IPS-20b (cell line): ENCODE measurements around the gene LRRN4CL.
"Not testable (repeated sequence)": the region's sequence is repeated elsewhere in the genome, so short reads cannot be mapped to it uniquely, and the experiment has no call there.

Source experiments
- H3K27ac ChIP-seq: one replicate; pipeline ENCODE4 v1.5.1; 2013; ENCODE audit warnings: low read length
- H3K27me3 ChIP-seq: 2 replicates; pipeline ENCODE4 v1.6.1; 2013; ENCODE audit warnings: mild to moderate bottlenecking, low read length, inconsistent platforms; ENCODE audit not compliant: insufficient read depth
- H3K36me3 ChIP-seq: 2 replicates; pipeline ENCODE4 v1.6.1; 2013; ENCODE audit warnings: low read depth, mild to moderate bottlenecking, inconsistent platforms, low read length, moderate library complexity; ENCODE audit not compliant: insufficient read depth
- H3K4me1 ChIP-seq: 2 replicates; pipeline ENCODE4 v1.6.1; 2013; ENCODE audit warnings: mild to moderate bottlenecking, control low read depth, inconsistent platforms, low read length, moderate library complexity; ENCODE audit not compliant: insufficient read depth
- H3K4me3 ChIP-seq: 2 replicates; pipeline ENCODE4 v1.5.1; 2013; ENCODE audit warnings: mild to moderate bottlenecking, low read length, inconsistent platforms
- H3K9ac ChIP-seq: 2 replicates; pipeline ENCODE4 v1.6.1; 2013; ENCODE audit warnings: low read depth, mild to moderate bottlenecking, inconsistent platforms, low read length, moderate library complexity
- H3K9me3 ChIP-seq: 2 replicates; pipeline ENCODE4 v1.6.1; 2013; ENCODE audit warnings: mild to moderate bottlenecking, low read depth, low read length, inconsistent platforms; ENCODE audit not compliant: insufficient read depth

LRRN4CL gene

GRCh38 chr11:62650283-62650682 is 39.0 kb downstream of the LRRN4CL start:
- H3K36me3 ChIP-seq, result peaks cover 21% of the 10 kb centered on the region
- not testable (repeated sequence) for H3K4me1 ChIP-seq, H3K9me3 ChIP-seq, H3K27me3 ChIP-seq, H3K9ac ChIP-seq, H3K27ac ChIP-seq, H3K4me3 ChIP-seq

- Histone ChIP-seq H3K9me3 (no peaks in the 10 kb centered on the region), H3K9ac (no peak overlapping the region), H3K4me1 (peaks cover 2% of the 10 kb centered on the region; the same call in 1 of the 2 replicates), H3K36me3 (peaks cover 25% of the 10 kb centered on the region), H3K27me3 (no peaks in the 10 kb centered on the region), H3K4me3 (no peak overlapping the region), H3K27ac (no peak overlapping the region)
These were observed 39.8 kb downstream of the LRRN4CL start for GRCh38 chr11:62649486-62649885.

GRCh38 chr11:62648967-62649364 is 40.4 kb downstream of the LRRN4CL start:
- peaks cover 31% of the 10 kb centered on the region for H3K36me3 ChIP-seq
- H3K27me3 ChIP-seq, result no peaks in the 10 kb centered on the region
- H3K4me3 ChIP-seq, result no peak overlapping the region
- H3K9ac ChIP-seq, result no peak overlapping the region
- H3K9me3 ChIP-seq, result no peaks in the 10 kb centered on the region
- no peak overlapping the region for H3K27ac ChIP-seq
- peaks cover 2% of the 10 kb centered on the region; the same call in 1 of the 2 replicates for H3K4me1 ChIP-seq

- no peaks in the 10 kb centered on the region for H3K9me3 ChIP-seq
- H3K36me3 ChIP-seq, result peaks cover 36% of the 10 kb centered on the region
- no peaks in the 10 kb centered on the region for H3K27me3 ChIP-seq
- peaks cover 2% of the 10 kb centered on the region; the same call in 1 of the 2 replicates for H3K4me1 ChIP-seq
- H3K27ac ChIP-seq, result no peak overlapping the region
- H3K9ac ChIP-seq, result no peak overlapping the region
- no peak overlapping the region for H3K4me3 ChIP-seq
These were observed 41.0 kb downstream of the LRRN4CL start for GRCh38 chr11:62648185-62648966.

- peaks cover 44% of the 10 kb centered on the region for H3K36me3 ChIP-seq
- H3K9ac ChIP-seq, result no peak overlapping the region
- H3K4me3 ChIP-seq, result no peak overlapping the region
- H3K9me3 ChIP-seq, result no peaks in the 10 kb centered on the region
- H3K4me1 ChIP-seq, result peaks cover 2% of the 10 kb centered on the region; the same call in 1 of the 2 replicates
- H3K27me3 ChIP-seq, result no peaks in the 10 kb centered on the region
- H3K27ac ChIP-seq, result no peak overlapping the region
These were observed 41.7 kb downstream of the LRRN4CL start for GRCh38 chr11:62647609-62648005.

GRCh38 chr11:62646825-62647608 is 42.3 kb downstream of the LRRN4CL start:
- Histone ChIP-seq H3K4me1 (no peaks in the 10 kb centered on the region; the same call in 1 of the 2 replicates), H3K36me3 (peaks cover 46% of the 10 kb centered on the region), H3K27me3 (no peaks in the 10 kb centered on the region), H3K27ac (no peak overlapping the region), H3K4me3 (peak overlapping the region; percentile 44; the same call in 1 of the 2 replicates), H3K9ac (no peak overlapping the region), H3K9me3 (no peaks in the 10 kb centered on the region)

- Histone ChIP-seq H3K9me3 (no peaks in the 10 kb centered on the region), H3K27me3 (no peaks in the 10 kb centered on the region), H3K4me3 (peak within 1 kb of the TSS; percentile 100), H3K4me1 (no peaks in the 10 kb centered on the region; the same call in 1 of the 2 replicates), H3K9ac (peak within 1 kb of the TSS; percentile 100), H3K27ac (peak within 1 kb of the TSS; percentile 72), H3K36me3 (peaks cover 46% of the 10 kb centered on the region)
These were observed 43.1 kb downstream of the LRRN4CL start, which contains the start of gene GANAB for GRCh38 chr11:62645946-62646824. TSS of gene GANAB (minus strand) at chr11:62646613. CDS start at chr11:62646599, 14 bp downstream.

GRCh38 chr11:62645671-62645945 is 43.7 kb downstream of the LRRN4CL start:
- H3K27me3 ChIP-seq, result no peaks in the 10 kb centered on the region
- H3K36me3 ChIP-seq, result peaks cover 46% of the 10 kb centered on the region
- H3K27ac ChIP-seq, result peak overlapping the region; percentile 72
- no peaks in the 10 kb centered on the region for H3K9me3 ChIP-seq
- H3K4me3 ChIP-seq, result peak overlapping the region; percentile 100
- H3K4me1 ChIP-seq, result no peaks in the 10 kb centered on the region; the same call in 1 of the 2 replicates
- peak overlapping the region; percentile 100 for H3K9ac ChIP-seq

GRCh38 chr11:62644220-62644619 is 45.1 kb downstream of the LRRN4CL start:
- no peaks in the 10 kb centered on the region for H3K9me3 ChIP-seq
- peaks cover 45% of the 10 kb centered on the region for H3K36me3 ChIP-seq
- H3K9ac ChIP-seq, result no peak overlapping the region
- H3K4me1 ChIP-seq, result no peaks in the 10 kb centered on the region; the same call in 1 of the 2 replicates
- no peak overlapping the region for H3K27ac ChIP-seq
- no peaks in the 10 kb centered on the region for H3K27me3 ChIP-seq
- H3K4me3 ChIP-seq, result no peak overlapping the region
